Chondrocyte (in vitro differentiated cells): ENCODE data around the gene PSD2. TPM values are rescaled to one million over a fixed set of nuclear protein-coding genes. Genes with fewer than 3 reads are reported as not detected.

Source experiments
- DNase-seq: peaks from one replicate; pipeline ENCODE4 v3.0.0; 2021; ENCODE audit warnings: mixed read lengths, low spot score
- H3K27ac Mint-ChIP-seq: one replicate; pipeline ENCODE4 v1.8.0; 2021; ENCODE audit warnings: mild to moderate bottlenecking, moderate library complexity, mixed read lengths; ENCODE audit not compliant: unreplicated experiment
- H3K27me3 Mint-ChIP-seq: 2 replicates; pipeline ENCODE4 v1.8.0; 2021; ENCODE audit warnings: low read depth, mixed read lengths
- H3K36me3 Mint-ChIP-seq: 2 replicates; pipeline ENCODE4 v1.8.0; 2021; ENCODE audit warnings: low read depth, mixed read lengths
- H3K4me1 Mint-ChIP-seq: 2 replicates; pipeline ENCODE4 v1.8.0; 2021; ENCODE audit warnings: low read depth, mild to moderate bottlenecking, mixed read lengths
- H3K4me3 Mint-ChIP-seq: one replicate; pipeline ENCODE4 v1.8.0; 2021; ENCODE audit warnings: mild to moderate bottlenecking, moderate library complexity, mixed read lengths; ENCODE audit not compliant: unreplicated experiment
- H3K9me3 Mint-ChIP-seq: 2 replicates; pipeline ENCODE4 v1.8.0; 2021; ENCODE audit warnings: low read depth, mixed read lengths
- total RNA-seq: library from RNA; stranded (reverse); gene quantifications from 3 replicates; pipeline ENCODE4 v1.2.1, GENCODE V29; 2021
- TF ChIP-seq, protein P1 (sequence below): fragments of 200-600 bp; sonication (generic); IDR thresholded peaks from 2 replicates; pipeline ENCODE4 v1.5.0; 2021; ENCODE audit warnings: antibody characterized with exemption, mild to moderate bottlenecking, moderate library complexity

The PSD2 gene
- total RNA-seq, 1 donor from 2014 or later = 0.47 TPM

DNA sequence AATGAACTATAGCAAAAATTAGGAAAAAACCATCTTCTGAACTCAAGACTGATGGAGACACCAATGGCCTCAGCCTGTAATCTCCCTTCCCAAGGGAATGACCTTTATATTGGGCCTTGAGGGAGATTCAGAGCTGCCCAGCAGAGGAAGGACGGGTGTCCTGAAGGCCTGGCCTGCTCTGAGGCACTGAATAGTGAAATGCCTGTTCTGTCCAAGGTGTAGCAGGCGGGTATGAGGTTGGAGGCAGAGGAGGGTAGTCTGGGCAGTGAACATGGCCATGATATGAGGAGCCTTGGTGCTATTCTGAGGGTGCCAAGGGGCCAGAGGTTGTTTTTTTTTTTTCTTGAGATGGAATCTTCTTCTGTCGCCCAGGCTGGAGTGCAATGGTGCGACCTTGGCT is 25.0 kb downstream of the PSD2 start:
- Mint-ChIP-seq H3K9me3 (peaks cover 6% of the 10 kb centered on the region), H3K4me1 (no peaks in the 10 kb centered on the region), H3K27me3 (peaks cover 41% of the 10 kb centered on the region), H3K4me3 (no peak overlapping the region), H3K36me3 (peaks cover 14% of the 10 kb centered on the region), H3K27ac (no peak overlapping the region)
- TF ChIP-seq, protein P1, sequence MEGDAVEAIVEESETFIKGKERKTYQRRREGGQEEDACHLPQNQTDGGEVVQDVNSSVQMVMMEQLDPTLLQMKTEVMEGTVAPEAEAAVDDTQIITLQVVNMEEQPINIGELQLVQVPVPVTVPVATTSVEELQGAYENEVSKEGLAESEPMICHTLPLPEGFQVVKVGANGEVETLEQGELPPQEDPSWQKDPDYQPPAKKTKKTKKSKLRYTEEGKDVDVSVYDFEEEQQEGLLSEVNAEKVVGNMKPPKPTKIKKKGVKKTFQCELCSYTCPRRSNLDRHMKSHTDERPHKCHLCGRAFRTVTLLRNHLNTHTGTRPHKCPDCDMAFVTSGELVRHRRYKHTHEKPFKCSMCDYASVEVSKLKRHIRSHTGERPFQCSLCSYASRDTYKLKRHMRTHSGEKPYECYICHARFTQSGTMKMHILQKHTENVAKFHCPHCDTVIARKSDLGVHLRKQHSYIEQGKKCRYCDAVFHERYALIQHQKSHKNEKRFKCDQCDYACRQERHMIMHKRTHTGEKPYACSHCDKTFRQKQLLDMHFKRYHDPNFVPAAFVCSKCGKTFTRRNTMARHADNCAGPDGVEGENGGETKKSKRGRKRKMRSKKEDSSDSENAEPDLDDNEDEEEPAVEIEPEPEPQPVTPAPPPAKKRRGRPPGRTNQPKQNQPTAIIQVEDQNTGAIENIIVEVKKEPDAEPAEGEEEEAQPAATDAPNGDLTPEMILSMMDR = no peak
- DNase-seq = no peak

DNA sequence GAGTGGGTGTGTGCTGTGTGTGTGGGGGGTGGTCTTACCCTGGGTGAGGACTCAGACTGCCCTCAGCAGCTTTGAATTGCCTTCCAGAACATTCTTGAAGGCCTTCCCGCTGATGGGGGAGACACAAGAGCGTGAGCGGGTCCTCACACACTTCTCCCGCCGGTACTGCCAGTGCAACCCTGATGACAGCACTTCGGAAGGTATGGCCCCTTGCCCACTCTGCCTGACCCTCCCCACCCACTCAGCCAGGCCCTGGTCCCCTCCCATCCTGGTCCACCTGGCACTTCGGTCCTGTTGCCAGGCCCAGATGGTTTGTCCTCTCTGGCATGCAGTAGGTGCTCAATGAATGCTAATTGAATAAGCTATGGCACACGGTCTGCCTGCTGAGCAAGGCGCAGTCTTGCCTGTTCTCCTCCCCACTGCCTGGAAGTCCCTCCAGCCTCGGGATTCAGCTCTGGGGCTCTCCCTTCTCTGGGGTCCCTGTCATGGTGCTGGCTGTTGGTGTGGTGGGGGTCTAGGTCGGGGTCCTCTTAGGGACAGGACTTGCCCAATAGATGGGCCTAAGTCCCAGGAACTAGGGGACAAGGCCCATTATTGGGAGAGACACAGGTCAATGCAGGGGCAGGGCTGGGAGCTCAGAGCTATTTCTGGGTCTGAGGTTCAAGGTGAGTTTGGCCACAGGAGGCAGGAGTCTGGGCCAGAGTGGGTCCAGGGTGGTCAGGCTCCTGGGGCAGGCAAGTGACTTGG is 26.4 kb downstream of the PSD2 start:
- H3K4me1 Mint-ChIP-seq = no peaks in the 10 kb centered on the region
- peaks cover 6% of the 10 kb centered on the region for H3K9me3 Mint-ChIP-seq
- peaks cover 41% of the 10 kb centered on the region for H3K27me3 Mint-ChIP-seq
- no peak overlapping the region for H3K27ac Mint-ChIP-seq
- H3K36me3 Mint-ChIP-seq = peaks cover 17% of the 10 kb centered on the region
- H3K4me3 Mint-ChIP-seq = no peak overlapping the region
- TF ChIP-seq, protein P1 = no peak
- DNase-seq = no peak

DNA sequence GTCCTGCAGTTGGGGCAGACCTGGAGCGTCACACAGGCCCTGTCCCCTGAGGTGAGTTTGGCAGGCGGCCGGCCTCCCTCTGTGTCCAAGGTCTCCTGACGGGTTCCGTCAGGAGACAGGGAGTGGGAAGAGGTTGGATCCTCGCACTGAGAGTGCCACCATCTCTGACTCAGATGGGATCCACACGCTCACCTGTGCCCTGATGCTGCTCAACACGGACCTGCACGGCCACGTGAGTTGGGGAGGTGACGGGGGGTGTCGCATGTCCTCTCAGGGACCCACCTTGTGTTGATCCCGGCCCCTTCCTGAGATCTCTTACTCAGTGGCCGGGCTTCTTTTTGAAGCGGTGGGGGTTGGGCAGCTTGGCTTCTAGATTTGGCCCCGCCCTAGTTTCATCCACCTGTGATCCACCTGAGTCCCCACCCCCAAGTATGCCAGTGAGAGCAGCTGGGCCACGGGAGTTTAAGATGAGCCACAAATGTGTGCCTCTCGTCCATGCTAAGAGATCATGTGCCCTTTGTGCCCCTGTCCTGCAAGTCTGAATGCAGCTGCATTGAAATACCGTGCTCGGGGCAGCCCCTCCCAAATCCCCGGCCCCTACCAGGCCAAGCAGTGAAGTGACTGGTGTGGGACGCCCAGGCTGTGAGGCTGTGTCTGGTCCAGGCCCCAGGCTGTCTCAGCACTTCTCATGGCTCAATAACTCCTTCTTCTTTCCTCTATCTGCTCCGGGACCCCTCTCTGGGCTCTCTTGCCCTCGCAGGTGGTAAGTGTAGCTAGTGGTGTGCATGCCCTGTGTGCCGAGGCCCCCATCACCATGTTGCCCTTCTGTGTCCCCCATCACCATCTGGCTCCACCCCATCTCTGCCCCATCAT is 27.2 kb downstream of the PSD2 start:
- TF ChIP-seq, protein P1 = no peak

DNA sequence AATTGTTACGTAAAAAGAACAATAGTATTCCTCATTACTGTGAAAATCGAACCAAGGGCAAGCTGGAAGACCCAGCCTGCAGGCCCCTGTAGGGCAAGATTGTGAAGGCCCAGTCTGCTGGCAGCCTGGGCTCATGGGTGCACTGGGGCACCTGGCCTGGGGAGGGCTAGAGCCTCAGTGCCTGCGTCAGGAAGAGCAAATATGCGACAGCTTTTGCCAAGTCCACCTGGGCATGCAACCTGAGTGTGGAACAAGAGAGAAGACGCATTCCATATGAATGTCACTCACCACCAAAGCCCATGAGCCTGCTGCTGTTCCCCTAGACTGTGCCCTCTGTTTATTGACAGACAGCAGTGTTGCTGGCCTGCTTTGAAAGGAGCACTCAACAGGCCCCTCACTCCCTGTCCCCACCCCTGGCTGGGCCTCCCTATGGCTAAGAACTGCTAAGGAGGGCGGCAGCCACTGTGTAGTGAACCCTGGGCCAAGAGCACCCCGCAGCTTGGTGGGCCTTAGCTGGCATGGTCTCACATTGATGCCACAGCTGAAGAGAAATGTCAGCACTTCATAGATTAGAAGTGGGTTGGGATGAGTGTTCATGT is 28.2 kb downstream of the PSD2 start:
- no peak overlapping the region for H3K4me3 Mint-ChIP-seq
- no peak for DNase-seq
- TF ChIP-seq, protein P1 = no peak
- no peaks in the 10 kb centered on the region for H3K4me1 Mint-ChIP-seq
- no peak overlapping the region for H3K27ac Mint-ChIP-seq
- H3K9me3 Mint-ChIP-seq = peaks cover 5% of the 10 kb centered on the region
- H3K36me3 Mint-ChIP-seq = peaks cover 21% of the 10 kb centered on the region
- peaks cover 49% of the 10 kb centered on the region for H3K27me3 Mint-ChIP-seq

More for the DNA sequence above, 27.2 kb downstream of the PSD2 start:
- H3K9me3 Mint-ChIP-seq = peaks cover 9% of the 10 kb centered on the region
- H3K27ac Mint-ChIP-seq = no peak overlapping the region
- no peak for DNase-seq
- H3K4me1 Mint-ChIP-seq = no peaks in the 10 kb centered on the region
- H3K27me3 Mint-ChIP-seq = peaks cover 47% of the 10 kb centered on the region
- H3K36me3 Mint-ChIP-seq = peaks cover 22% of the 10 kb centered on the region
- H3K4me3 Mint-ChIP-seq = no peak overlapping the region

DNA sequence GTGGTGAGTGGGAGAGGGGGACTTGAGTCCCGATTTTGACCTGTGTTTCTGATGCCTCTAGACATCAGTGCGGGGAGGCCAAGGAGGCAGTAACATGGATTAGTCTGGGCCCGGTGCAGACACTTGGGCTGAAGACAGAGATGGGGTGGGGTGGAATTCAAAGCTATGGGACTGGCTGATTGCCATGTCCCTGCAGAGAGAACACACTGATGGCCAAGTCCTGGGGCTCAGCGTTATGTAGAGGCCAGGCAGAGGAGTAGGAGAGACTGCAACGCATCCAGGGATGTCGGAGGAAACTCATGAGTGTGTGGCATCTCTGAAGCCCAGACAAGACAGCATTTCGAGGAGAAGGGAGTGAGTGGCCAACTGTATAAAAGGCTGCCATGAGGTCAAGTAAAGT is 30.1 kb downstream of the PSD2 start:
- TF ChIP-seq, protein P1 = no peak
- Mint-ChIP-seq H3K9me3 (peaks cover 7% of the 10 kb centered on the region), H3K4me3 (no peak overlapping the region), H3K36me3 (peaks cover 15% of the 10 kb centered on the region), H3K4me1 (no peaks in the 10 kb centered on the region), H3K27ac (no peak overlapping the region), H3K27me3 (peaks cover 38% of the 10 kb centered on the region)
- DNase-seq = no peak
